ENCODE measurements around the gene SLC3A2. TPM values are rescaled to one million over a fixed set of nuclear protein-coding genes. Genes with fewer than 3 reads are reported as not detected.
A peak's percentile ranks its signal among the peaks of the same experiment; 100 is the strongest.

The SLC3A2 gene
- total RNA-seq, 6 donors from 2014 or later, result 120 to 236 (median 179) TPM

DNA sequence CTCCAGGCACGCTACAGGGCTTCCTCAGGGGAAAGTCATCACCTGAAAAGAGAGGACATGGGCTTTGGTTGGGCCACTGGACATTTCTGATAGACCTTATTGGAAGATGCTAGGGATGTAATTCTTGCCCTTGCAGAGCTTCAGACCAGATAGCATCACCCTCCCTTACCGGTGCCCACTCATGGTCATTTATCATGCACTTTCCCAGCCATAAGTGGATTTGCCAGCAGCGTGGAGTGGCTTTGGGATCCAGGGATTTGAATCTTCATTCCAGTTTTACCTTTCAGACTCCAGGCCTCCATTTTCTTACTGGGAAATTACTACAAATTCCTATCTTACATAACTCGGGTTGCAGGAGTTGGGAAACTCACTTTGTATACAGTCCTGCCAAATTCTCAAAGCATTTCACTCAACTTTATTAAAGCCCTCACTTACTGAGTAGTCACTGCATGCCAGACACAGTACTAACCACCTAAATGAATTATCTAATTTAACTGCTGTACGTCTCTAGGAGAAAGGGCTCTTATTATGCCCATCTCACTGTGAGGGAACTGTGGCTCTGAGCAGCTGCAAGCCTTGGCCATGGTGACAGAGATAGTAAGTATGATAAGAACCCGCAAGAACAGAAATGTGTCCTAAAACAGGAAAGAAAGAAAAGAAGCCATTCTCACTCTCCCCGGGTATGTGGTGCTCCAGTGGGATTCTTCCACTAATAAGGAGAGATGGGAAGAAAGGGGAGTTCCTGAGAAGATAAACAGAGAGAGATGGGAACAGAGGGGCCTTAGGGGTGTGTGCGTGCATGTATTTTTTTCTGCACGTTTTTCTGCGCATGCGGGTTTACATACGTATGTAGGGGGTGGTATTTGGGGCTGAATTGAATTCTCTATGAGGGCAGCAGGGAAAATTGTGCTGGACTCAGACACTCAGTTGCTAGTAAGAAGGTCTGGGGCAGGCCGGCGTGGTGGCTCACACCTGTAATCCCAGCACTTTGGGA lies 30.7 kb downstream of the SLC3A2 start:
- Histone ChIP-seq H3K27me3 (no peaks in the 10 kb centered on the region), H3K27ac (peak overlapping the region in 2 of 4 donors; percentile 67 to 87), H3K9me3 (no peaks in the 10 kb centered on the region), H3K4me1 (peaks cover 24 to 48% (median 35%) of the 10 kb centered on the region in 4 donors), H3K4me3 (no peak overlapping the region), H3K36me3 (no peaks in the 10 kb centered on the region)
- no peak for DNase-seq
- no peak for ATAC-seq (ENCODE audit: low FRiP score in 2 of 2)
- 71 to 76% methylated on average over 14 of the region's 14 CpGs for WGBS, 2 donors
- TF ChIP-seq POLR2A (IDR thresholded peaks at IDR 0.05) (no peak), POLR2AphosphoS5 (IDR thresholded peaks at IDR 0.05) (no peak)

DNA sequence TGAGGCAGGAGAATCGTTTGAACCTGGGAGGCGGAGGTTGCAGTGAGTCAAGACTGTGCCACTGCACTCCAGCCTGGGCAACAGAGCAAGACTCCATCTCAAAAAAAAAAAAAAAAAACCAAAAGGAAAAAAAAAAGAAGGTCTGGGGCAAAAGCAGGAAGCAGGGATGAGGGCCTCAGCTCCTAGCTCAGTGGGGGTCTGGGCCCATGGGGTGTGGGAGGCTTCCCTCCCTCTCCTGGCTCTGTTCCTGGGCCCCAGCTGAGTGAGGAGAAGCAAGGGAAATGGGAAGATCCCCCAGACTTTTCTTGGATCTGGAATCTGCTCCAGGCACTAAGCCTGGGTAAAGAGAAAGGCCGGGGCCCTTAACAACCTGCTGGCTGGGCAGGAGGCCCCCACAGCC lies 31.6 kb downstream of the SLC3A2 start:
- Histone ChIP-seq H3K27me3 (no peaks in the 10 kb centered on the region), H3K27ac (peak overlapping the region in 3 of 4 donors; percentile 12 to 83 (median 59)), H3K9me3 (no peaks in the 10 kb centered on the region), H3K4me3 (no peak overlapping the region), H3K4me1 (peaks cover 22 to 41% (median 29%) of the 10 kb centered on the region in 4 donors), H3K36me3 (no peaks in the 10 kb centered on the region)
- WGBS, 2 donors, result 90 to 96% methylated on average over 2 to 3 of the region's 3 CpGs
- ATAC-seq (ENCODE audit: low FRiP score in 2 of 2) (no peak), DNase-seq (no peak)
- TF ChIP-seq, protein P1, sequence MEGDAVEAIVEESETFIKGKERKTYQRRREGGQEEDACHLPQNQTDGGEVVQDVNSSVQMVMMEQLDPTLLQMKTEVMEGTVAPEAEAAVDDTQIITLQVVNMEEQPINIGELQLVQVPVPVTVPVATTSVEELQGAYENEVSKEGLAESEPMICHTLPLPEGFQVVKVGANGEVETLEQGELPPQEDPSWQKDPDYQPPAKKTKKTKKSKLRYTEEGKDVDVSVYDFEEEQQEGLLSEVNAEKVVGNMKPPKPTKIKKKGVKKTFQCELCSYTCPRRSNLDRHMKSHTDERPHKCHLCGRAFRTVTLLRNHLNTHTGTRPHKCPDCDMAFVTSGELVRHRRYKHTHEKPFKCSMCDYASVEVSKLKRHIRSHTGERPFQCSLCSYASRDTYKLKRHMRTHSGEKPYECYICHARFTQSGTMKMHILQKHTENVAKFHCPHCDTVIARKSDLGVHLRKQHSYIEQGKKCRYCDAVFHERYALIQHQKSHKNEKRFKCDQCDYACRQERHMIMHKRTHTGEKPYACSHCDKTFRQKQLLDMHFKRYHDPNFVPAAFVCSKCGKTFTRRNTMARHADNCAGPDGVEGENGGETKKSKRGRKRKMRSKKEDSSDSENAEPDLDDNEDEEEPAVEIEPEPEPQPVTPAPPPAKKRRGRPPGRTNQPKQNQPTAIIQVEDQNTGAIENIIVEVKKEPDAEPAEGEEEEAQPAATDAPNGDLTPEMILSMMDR (IDR thresholded peaks at IDR 0.05), result no peak
- TF ChIP-seq EP300 (IDR thresholded peaks at IDR 0.05), result no peak
- no peak for TF ChIP-seq POLR2AphosphoS5 (IDR thresholded peaks at IDR 0.05)
- no peak for TF ChIP-seq POLR2A (IDR thresholded peaks at IDR 0.05)

DNA sequence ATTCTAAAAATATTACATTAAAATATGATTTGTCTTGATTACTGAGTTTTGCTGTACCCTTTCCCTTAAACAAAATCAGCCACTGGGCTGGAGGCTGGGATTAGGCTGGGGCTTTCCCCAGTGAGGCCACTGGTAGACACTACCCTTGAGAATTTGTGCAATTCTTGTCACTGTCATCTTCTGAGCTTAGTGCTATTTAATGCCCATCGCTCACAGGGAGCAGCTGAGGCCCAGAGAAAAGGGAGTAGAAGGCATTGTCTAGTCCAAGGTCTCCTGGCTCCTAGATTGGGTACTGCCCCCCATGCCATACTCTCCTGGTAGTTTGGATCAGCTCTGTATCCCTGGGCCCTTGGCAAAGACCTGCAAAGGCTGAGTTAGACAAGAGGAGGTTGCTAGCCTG lies 33.7 kb downstream of the SLC3A2 start:
- peak overlapping the region in 1 of 4 donors; percentile 48 for H3K27ac ChIP-seq
- ATAC-seq (ENCODE audit: low FRiP score in 2 of 2), result no peak
- TF ChIP-seq, protein P1 (IDR thresholded peaks at IDR 0.05), result no peak
- TF ChIP-seq EP300 (IDR thresholded peaks at IDR 0.05), result no peak
- TF ChIP-seq POLR2AphosphoS5 (IDR thresholded peaks at IDR 0.05), result no peak
- no peak for TF ChIP-seq POLR2A (IDR thresholded peaks at IDR 0.05)
- H3K4me1 ChIP-seq, result peaks cover 9 to 21% (median 10%) of the 10 kb centered on the region in 4 donors
- no peaks in the 10 kb centered on the region for H3K9me3 ChIP-seq
- 93% methylated on average over 1 of the region's 1 CpG; no CpG with 5 or more reads in 1 of the 2 donors for WGBS, 2 donors
- DNase-seq, result no peak
- H3K36me3 ChIP-seq, result no peaks in the 10 kb centered on the region
- H3K27me3 ChIP-seq, result no peaks in the 10 kb centered on the region
- no peak overlapping the region for H3K4me3 ChIP-seq

DNA sequence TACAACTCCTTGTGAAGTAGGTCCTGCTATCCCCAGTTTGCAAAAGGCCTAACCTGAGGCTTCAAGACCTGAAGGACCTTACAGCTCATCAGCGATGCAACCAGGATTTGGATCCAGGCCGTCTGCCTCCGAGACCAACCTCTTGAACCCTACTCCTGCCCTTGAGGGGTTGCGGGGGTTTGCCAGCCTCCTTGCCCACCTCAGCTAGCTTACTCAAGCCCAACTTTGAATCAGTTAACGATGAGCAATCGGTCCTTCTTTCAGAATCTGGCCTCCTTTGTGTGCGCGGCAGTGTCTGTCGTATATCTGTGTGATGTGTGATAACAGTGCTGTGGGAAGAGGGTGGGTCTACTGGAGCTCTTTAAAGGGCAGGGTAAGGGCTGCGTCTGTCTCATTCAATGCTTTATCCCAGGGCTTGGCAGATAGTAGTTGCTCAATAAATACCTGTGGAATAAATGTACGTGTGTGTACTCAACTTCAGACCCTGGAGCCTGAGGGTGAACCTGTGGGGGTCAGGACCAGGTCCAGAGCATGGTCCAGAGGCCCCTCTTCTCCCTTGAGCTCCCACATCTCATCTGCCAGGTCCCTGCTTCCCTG lies 37.3 kb downstream of the SLC3A2 start:
- Histone ChIP-seq H3K27ac (peak overlapping the region in 2 of 4 donors; percentile 87 to 90), H3K27me3 (peaks cover 0 to 5% (median 2%) of the 10 kb centered on the region in 4 donors), H3K36me3 (no peaks in the 10 kb centered on the region), H3K4me1 (peaks cover 5 to 18% (median 10%) of the 10 kb centered on the region in 4 donors), H3K9me3 (no peaks in the 10 kb centered on the region), H3K4me3 (no peak overlapping the region)
- WGBS, 2 donors, result 86 to 88% methylated on average over 11 of the region's 11 CpGs
- DNase-seq (no peak), ATAC-seq (ENCODE audit: low FRiP score in 2 of 2) (no peak)
- TF ChIP-seq POLR2AphosphoS5 (IDR thresholded peaks at IDR 0.05) (no peak), POLR2A (IDR thresholded peaks at IDR 0.05) (no peak), EP300 (IDR thresholded peaks at IDR 0.05) (no peak)
- TF ChIP-seq, protein P1 (IDR thresholded peaks at IDR 0.05), result no peak

DNA sequence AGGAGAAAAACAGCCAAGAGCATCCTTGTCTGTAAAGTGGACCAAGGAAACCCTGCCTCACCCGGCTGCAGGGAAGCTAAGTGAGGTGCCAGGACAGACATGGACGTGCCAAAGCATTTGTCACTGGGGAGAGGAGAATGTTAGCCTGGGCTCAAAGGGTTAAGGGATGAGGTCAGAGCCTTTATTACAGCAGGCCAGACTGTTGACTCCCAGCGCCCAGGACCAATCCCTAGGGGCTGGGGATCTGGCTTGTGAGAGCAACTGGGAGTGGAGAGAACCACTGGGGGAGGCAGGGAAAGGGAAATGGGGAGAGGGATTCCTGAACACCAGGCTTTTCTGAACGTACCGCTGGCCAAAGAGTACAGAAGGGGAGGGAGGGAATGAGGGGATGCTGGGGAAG lies 37.8 kb downstream of the SLC3A2 start:
- no peak for DNase-seq
- Histone ChIP-seq H3K4me1 (peaks cover 7 to 23% (median 15%) of the 10 kb centered on the region in 4 donors), H3K4me3 (no peak overlapping the region), H3K36me3 (no peaks in the 10 kb centered on the region), H3K27ac (peak overlapping the region in 2 of 4 donors; percentile 87 to 90), H3K27me3 (peaks cover 0 to 11% (median 4%) of the 10 kb centered on the region in 4 donors), H3K9me3 (no peaks in the 10 kb centered on the region)
- no peak for ATAC-seq (ENCODE audit: low FRiP score in 2 of 2)
- WGBS, 2 donors, result 64 to 67% methylated on average over 5 of the region's 5 CpGs
- no peak for TF ChIP-seq POLR2AphosphoS5 (IDR thresholded peaks at IDR 0.05)
- no peak for TF ChIP-seq EP300 (IDR thresholded peaks at IDR 0.05)
- TF ChIP-seq POLR2A (IDR thresholded peaks at IDR 0.05), result no peak
- TF ChIP-seq, protein P1 (IDR thresholded peaks at IDR 0.05), result no peak

Data from upper lobe of left lung (tissue), 6 donors.